T-helper 1 cell treated with Interleukin-12 subunit alpha and Interleukin-12 subunit beta and Interleukin-4 antibody, amounts not matched to agents 30 ng/mL and 1 ng/mL, for 36 hours (primary cell): ENCODE data around the gene NHSL2. TPM values are rescaled to one million over a fixed set of nuclear protein-coding genes. Genes with fewer than 3 reads are reported as not detected.
"Not testable (repeated sequence)": the region's sequence is repeated elsewhere in the genome, so short reads cannot be mapped to it uniquely, and the experiment has no call there.

Source experiments
- intact Hi-C: fragments of 100-400 bp; cut with micrococcal nuclease; formaldehyde crosslinking; loops from one replicate; pipeline ENCODE4 v1.15.1; 2024
- total RNA-seq: library from RNA; stranded (reverse); gene quantifications from 2 replicates; pipeline ENCODE4 v1.2.3, GENCODE V29; 2022

NHSL2 gene
- 1.0 and 1.2 TPM in 2 replicates for total RNA-seq

- intact Hi-C loops, result no loop called here
Measured at GRCh38 chrX:71910643-71910985, at the start of gene NHSL2. Gene NHSL2 (plus strand): TSS chrX:71910845.

GRCh38 chrX:71867680-71868079, 43.0 kb upstream of the NHSL2 start:
- intact Hi-C loops, result no loop called here

- intact Hi-C loops, result not testable (repeated sequence)
Measured at GRCh38 chrX:71869566-71869965, 41.1 kb upstream of the NHSL2 start.

GRCh38 chrX:71870208-71871098, 40.2 kb upstream of the NHSL2 start:
- intact Hi-C loops, result no loop called here

- intact Hi-C loops, result no loop called here
Measured at GRCh38 chrX:71871367-71871766, 39.3 kb upstream of the NHSL2 start.

- intact Hi-C loops, result no loop called here
Measured at GRCh38 chrX:71872542-71873458, 37.8 kb upstream of the NHSL2 start.

- intact Hi-C loops, result no loop called here
Measured at GRCh38 chrX:71873459-71873833, 37.2 kb upstream of the NHSL2 start.

- intact Hi-C loops, result not testable (repeated sequence)
Measured at GRCh38 chrX:71876841-71877240, 33.8 kb upstream of the NHSL2 start.

- intact Hi-C loops, result no loop called here
Measured at GRCh38 chrX:71885099-71885498, 25.5 kb upstream of the NHSL2 start.

GRCh38 chrX:71895607-71896006, 15.0 kb upstream of the NHSL2 start:
- intact Hi-C loops, result no loop called here

- intact Hi-C loops, result no loop called here
Measured at GRCh38 chrX:71906144-71906543, 4.5 kb upstream of the NHSL2 start.

- intact Hi-C loops, result no loop called here
Measured at GRCh38 chrX:71908387-71908786, 2.3 kb upstream of the NHSL2 start.

- intact Hi-C loops, result no loop called here
Measured at GRCh38 chrX:71909956-71910355, 689 bp upstream of the NHSL2 start.

GRCh38 chrX:71910986-71911730, 513 bp downstream of the NHSL2 start:
- intact Hi-C loops, result no loop called here

GRCh38 chrX:71911731-71912050, 1.0 kb downstream of the NHSL2 start:
- intact Hi-C loops, result no loop called here

- intact Hi-C loops, result no loop called here
Measured at GRCh38 chrX:71912156-71912555, 1.5 kb downstream of the NHSL2 start.

GRCh38 chrX:71913156-71913950, 2.7 kb downstream of the NHSL2 start:
- intact Hi-C loops, result no loop called here

- intact Hi-C loops, result no loop called here
Measured at GRCh38 chrX:71917621-71918343, 7.1 kb downstream of the NHSL2 start.

GRCh38 chrX:71919431-71919830, 8.8 kb downstream of the NHSL2 start:
- intact Hi-C loops, result no loop called here

- intact Hi-C loops, result no loop called here
Measured at GRCh38 chrX:71919886-71920285, 9.2 kb downstream of the NHSL2 start.
